GM12891 (cell line): ENCODE results near the gene EHBP1.

Experiments used
- PAX5 ChIP-seq: IDR thresholded peaks from 2 replicates; pipeline ENCODE4 v1.6.1; 2011; ENCODE audit warnings: low read length, moderate library complexity, mild to moderate bottlenecking; ENCODE audit not compliant: insufficient read depth, severe bottlenecking
- POLR2A ChIP-seq: IDR thresholded peaks from 2 replicates; pipeline ENCODE4 v1.6.1; 2011; ENCODE audit warnings: low read depth, low read length, control low read depth
- POLR2AphosphoS5 ChIP-seq: IDR thresholded peaks from 2 replicates; pipeline ENCODE4 v1.6.1; 2011; ENCODE audit warnings: low read depth, low read length, control low read depth
- POU2F2 ChIP-seq: IDR thresholded peaks from 2 replicates; pipeline ENCODE4 v1.6.1; 2011; ENCODE audit warnings: low read depth, mild to moderate bottlenecking, control low read depth, low read length, moderate library complexity
- SPI1 ChIP-seq: IDR thresholded peaks from 2 replicates; pipeline ENCODE4 v1.6.1; 2011; ENCODE audit warnings: low read depth, low read length, control low read depth

DNA sequence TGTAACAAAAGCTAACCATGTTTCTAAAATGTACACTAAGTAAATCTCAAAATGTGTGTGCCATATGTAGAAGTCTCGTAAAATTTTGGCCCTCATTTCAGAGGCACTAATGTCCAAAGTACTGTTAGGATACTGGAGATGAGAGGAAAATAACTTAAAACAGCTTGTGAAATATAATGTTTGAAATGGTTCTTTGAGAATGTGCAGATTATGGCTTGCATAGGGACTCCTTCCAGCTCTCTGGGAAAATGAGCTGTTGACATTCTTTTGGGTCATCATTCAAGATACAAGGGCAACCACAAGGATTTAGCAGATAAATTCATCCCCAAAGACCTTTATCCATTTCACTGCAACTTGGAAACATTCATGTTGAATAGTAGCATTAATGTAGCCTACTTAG is 307.0 kb downstream of the EHBP1 start:
- TF ChIP-seq POLR2A (no peak), POLR2AphosphoS5 (no peak), PAX5 (no peak), POU2F2 (no peak), SPI1 (no peak)
